Superior temporal gyrus (tissue), 1 donor: ENCODE data around the gene LY6G6C.

Experiments used
- DNase-seq: peaks from one replicate; pipeline ENCODE4 v3.0.0-alpha.2; 2016; ENCODE audit errors: extremely low spot score

The LY6G6C gene

DNA sequence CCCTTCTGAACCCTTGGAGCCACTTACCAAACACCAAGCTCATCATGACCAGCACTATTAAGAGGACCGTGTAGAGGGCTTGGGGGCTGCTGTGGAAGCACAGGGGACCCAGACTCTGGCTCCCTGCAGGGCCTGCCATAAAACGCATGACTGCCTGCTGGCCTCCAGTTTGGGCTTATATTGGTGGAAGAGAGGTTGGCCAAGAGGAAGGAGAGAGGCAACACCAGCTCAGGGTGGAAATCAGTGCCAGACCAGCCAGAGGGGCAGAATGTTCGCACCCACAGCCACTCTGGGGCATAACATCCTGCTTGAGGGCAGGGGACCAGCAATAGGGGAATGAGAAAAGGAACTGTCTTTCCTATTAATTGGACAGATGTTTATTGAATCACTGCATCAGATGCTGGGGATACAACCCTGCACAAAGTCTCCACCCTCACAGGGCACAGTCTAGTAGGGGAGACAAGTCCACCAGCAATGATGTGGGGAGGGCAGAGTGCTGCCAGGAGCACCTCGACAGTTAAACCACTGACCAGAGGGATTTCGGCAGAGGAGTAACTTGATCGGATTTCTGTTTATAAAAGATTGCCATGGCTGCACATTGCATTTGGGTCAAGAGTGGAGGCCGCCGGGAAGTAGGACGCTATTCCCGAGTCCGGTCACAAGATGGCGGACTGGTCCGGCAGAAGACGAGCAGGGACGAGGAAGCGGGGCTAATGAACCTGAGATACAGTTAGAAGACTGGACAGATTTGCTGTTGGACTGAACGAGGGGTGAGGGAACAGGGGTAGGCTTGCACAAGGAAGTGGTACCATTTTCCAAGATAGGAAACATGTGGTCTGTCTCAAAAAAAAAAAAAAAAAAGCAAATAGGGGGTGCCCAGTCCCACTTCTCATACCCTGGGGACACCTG lies 41.1 kb downstream of the LY6G6C start, which contains the start of gene LY6G5C:
TSS of gene LY6G5C (minus strand) at position 842 of the 909 bp plus-strand sequence. CDS start at position 148, 694 bp downstream.
- peak; percentile 83 for DNase-seq

DNA sequence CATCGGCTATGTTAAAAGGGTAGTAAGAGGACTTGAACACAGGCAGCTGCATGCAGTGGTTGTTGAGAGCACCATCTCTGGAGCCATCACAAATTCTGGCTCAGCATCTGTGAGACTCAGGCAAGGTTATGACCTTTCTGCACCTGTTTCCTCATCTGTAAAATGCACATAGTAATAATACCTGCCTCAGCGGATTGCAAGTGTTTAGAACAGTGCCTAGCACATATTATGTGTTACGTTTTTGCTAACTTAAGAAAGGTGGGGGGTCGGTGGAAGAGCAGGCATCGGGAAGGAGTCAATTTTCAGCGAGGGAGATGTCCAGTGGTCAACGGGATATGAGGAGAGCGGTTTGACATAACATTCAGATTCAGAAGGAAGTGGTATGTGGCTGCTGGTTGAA lies 43.6 kb downstream of the LY6G6C start:
- DNase-seq: no peak

DNA sequence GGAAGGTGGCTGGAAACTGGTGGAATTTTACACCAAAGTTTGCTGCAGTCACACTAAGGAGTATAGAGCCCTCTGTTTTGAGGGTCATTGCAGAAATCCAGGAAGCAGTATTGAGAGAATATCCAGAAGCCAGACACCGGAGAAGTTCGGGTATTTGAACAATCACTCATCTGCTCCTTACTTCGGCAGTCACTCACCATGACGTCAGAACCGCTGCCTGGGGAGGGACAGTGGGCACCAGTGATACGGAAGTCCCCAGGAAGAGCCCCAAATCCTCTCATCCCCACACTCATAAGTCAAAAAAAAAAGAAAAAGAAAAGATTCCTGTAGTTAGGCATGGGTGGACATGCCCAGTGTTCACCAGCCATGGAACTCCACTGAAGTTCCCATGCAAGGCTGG lies 44.6 kb downstream of the LY6G6C start:
- no peak for DNase-seq

DNA sequence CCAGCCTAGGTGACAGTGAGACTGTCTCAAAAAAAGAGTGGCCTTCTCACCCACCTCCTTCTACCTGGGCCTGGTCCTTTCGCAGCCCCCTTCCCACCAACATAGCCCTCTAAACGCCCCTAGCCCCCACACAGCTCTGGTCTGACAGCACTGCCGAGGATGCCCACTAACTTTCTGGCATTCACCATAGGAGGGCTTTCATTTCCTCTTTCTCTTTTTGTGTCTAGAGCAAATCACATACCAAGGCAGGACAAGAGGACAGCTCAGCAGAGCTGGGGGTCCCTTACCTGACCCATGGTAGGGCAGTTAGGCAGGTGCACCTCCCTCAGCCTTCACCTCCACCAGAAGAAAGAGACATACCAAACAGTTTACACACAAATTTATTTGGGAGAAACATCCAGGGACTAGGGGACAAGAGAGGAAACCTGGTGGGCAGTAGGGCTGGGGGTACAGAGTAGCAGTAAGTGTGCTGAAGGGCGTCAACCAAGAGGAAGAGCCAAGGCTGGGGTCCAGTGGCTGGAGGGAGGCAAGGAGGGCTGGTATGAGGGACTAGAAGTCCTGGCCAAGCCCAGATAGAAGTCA lies 45.1 kb downstream of the LY6G6C start:
- no peak for DNase-seq

DNA sequence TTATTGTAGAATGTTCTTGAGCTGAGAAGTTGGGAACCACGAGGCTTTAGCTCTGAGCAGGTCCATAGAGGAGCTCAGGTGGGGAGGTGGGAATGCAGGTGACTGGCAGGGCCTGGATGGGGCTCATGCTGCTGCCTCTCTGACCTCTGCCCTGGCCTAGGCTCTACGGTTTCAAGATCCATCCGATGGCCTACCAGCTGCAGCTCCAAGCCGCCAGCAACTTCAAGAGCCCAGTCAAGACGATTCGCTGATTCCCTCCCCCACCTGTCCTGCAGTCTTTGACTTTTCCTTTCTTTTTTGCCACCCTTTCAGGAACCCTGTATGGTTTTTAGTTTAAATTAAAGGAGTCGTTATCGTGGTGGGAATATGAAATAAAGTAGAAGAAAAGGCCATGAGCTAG lies 51.9 kb downstream of the LY6G6C start, which contains the start of gene LY6G5B:
TSS of gene LY6G5B (plus strand) at position 301 of the 400 bp plus-strand sequence. CDS start 975 bp downstream, outside the sequence.
- no peak for DNase-seq
